ENCODE data around the gene CD44. TPM values are rescaled to one million over a fixed set of nuclear protein-coding genes. Genes with fewer than 3 reads are reported as not detected.

Gene CD44
- total RNA-seq, 1 experiment from 2014 or later, result 15.9 TPM

DNA sequence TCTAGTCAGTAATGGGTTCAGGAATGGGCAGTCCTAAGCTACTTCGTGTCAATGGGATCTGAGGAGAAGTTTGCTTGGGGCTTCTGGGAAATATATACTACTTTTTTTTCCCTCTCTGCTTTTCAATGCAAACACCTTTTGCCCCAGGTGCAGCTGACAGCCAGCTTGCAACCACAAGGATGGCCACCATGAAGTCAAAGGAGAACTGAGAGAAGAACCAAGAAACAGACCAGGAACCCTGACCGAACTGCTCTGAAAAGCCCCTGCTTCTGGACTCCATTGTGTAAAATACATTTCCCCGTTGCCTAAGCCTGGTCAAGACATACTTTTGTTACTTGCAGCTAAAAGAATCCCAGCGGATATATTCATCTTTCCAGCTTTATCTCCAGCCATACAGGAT, 20.1 kb upstream of the CD44 start:
- BruUV-seq (replicated peaks), result no TSS peak
- TF ChIP-seq EZH2 (IDR thresholded peaks at IDR 0.05; ENCODE audit: borderline replicate concordance, low read depth, low read length, poor library complexity, severe bottlenecking), result no peak
- TF ChIP-seq, protein P1, sequence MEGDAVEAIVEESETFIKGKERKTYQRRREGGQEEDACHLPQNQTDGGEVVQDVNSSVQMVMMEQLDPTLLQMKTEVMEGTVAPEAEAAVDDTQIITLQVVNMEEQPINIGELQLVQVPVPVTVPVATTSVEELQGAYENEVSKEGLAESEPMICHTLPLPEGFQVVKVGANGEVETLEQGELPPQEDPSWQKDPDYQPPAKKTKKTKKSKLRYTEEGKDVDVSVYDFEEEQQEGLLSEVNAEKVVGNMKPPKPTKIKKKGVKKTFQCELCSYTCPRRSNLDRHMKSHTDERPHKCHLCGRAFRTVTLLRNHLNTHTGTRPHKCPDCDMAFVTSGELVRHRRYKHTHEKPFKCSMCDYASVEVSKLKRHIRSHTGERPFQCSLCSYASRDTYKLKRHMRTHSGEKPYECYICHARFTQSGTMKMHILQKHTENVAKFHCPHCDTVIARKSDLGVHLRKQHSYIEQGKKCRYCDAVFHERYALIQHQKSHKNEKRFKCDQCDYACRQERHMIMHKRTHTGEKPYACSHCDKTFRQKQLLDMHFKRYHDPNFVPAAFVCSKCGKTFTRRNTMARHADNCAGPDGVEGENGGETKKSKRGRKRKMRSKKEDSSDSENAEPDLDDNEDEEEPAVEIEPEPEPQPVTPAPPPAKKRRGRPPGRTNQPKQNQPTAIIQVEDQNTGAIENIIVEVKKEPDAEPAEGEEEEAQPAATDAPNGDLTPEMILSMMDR (conservative IDR thresholded peaks at IDR 0.05; ENCODE audit: low read depth, low read length), result no peak
- Histone ChIP-seq H3K36me3 (ENCODE audit: insufficient read depth, low read length, poor library complexity, severe bottlenecking) (no peaks in the 10 kb centered on the region), H3K9me3 (ENCODE audit: low read depth, low read length, poor library complexity, severe bottlenecking) (no peaks in the 10 kb centered on the region), H3K4me1 (ENCODE audit: insufficient read depth, low read length, poor library complexity, severe bottlenecking) (no peaks in the 10 kb centered on the region), H3K4me3 (ENCODE audit: low read depth, low read length, poor library complexity, severe bottlenecking) (no peak overlapping the region), H3K27ac (ENCODE audit: low read depth, low read length, poor library complexity, severe bottlenecking) (no peak overlapping the region), H3K27me3 (replicated peaks; ENCODE audit: insufficient read depth, low read depth, low read length, poor library complexity) (peaks cover 97% of the 10 kb centered on the region)
- CTCF ChIA-PET, result no interaction called here
- intact Hi-C loops (cut with micrococcal nuclease; ENCODE audit: unreplicated experiment), result no loop called here
- POLR2A ChIA-PET (ENCODE audit: low non-redundant PET), result no interaction called here
- no peak for DNase-seq (ENCODE audit: low spot score)

DNA sequence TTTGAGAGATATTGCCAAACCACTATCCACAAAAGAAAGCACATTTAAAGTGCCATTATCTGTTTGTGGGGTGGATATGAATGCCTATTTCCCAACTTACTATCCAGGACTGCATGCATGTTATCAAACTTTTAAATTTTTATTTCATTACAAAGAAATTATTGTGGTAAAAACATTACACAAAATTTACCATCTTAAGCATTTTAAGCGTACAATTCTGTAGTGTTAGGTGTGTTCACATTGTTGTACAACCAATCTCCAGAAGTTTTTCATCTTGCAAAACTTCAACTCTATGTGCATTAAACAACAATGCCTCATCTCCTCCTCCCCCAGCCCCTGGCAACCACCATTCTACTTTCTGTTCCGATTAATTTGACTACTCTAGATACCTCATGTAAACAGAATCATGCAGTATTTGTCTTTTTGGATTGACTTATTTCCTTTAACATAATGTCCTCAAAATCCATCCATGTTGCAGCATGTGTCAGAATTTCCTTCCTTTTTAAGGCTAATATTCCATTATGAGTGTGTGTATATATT, 17.6 kb upstream of the CD44 start:
- Histone ChIP-seq H3K4me3 (ENCODE audit: low read depth, low read length, poor library complexity, severe bottlenecking) (no peak overlapping the region), H3K36me3 (ENCODE audit: insufficient read depth, low read length, poor library complexity, severe bottlenecking) (no peaks in the 10 kb centered on the region), H3K27me3 (replicated peaks; ENCODE audit: insufficient read depth, low read depth, low read length, poor library complexity) (peaks cover 75% of the 10 kb centered on the region), H3K9me3 (ENCODE audit: low read depth, low read length, poor library complexity, severe bottlenecking) (no peaks in the 10 kb centered on the region), H3K27ac (ENCODE audit: low read depth, low read length, poor library complexity, severe bottlenecking) (no peak overlapping the region), H3K4me1 (ENCODE audit: insufficient read depth, low read length, poor library complexity, severe bottlenecking) (no peaks in the 10 kb centered on the region)
- intact Hi-C loops (cut with micrococcal nuclease; ENCODE audit: unreplicated experiment), result no loop called here
- POLR2A ChIA-PET (ENCODE audit: low non-redundant PET), result no interaction called here
- DNase-seq (ENCODE audit: low spot score), result no peak
- TF ChIP-seq, protein P1 (conservative IDR thresholded peaks at IDR 0.05; ENCODE audit: low read depth, low read length), result no peak
- no peak for TF ChIP-seq EZH2 (IDR thresholded peaks at IDR 0.05; ENCODE audit: borderline replicate concordance, low read depth, low read length, poor library complexity, severe bottlenecking)
- no TSS peak for BruUV-seq (replicated peaks)
- CTCF ChIA-PET, result no interaction called here

DNA sequence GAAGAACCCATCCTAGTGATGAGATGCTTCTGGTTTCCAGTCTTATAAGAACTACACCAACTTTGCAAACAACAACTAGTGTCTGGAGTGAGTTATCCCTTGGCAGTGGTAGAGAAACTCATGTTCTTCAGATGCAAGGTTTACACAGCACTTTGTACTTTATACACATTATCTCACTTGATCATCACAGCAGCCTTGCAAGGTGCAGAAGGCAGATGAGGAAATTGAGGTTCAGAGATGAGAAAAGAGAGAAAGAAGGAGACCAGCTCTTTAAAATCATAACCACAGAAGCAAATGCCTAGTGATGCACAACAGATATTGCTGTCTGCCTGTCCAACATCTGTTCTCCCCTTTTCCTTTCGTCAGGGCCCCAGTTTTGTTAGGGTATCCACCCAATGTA, 16.7 kb upstream of the CD44 start:
- Histone ChIP-seq H3K36me3 (ENCODE audit: insufficient read depth, low read length, poor library complexity, severe bottlenecking) (no peaks in the 10 kb centered on the region), H3K4me1 (ENCODE audit: insufficient read depth, low read length, poor library complexity, severe bottlenecking) (no peaks in the 10 kb centered on the region), H3K4me3 (ENCODE audit: low read depth, low read length, poor library complexity, severe bottlenecking) (no peak overlapping the region), H3K9me3 (ENCODE audit: low read depth, low read length, poor library complexity, severe bottlenecking) (no peaks in the 10 kb centered on the region), H3K27me3 (replicated peaks; ENCODE audit: insufficient read depth, low read depth, low read length, poor library complexity) (peaks cover 65% of the 10 kb centered on the region), H3K27ac (ENCODE audit: low read depth, low read length, poor library complexity, severe bottlenecking) (no peak overlapping the region)
- intact Hi-C loops (cut with micrococcal nuclease; ENCODE audit: unreplicated experiment), result no loop called here
- ChIA-PET POLR2A (ENCODE audit: low non-redundant PET) (no interaction called here), CTCF (no interaction called here)
- TF ChIP-seq, protein P1 (conservative IDR thresholded peaks at IDR 0.05; ENCODE audit: low read depth, low read length), result no peak
- no peak for TF ChIP-seq EZH2 (IDR thresholded peaks at IDR 0.05; ENCODE audit: borderline replicate concordance, low read depth, low read length, poor library complexity, severe bottlenecking)
- no TSS peak for BruUV-seq (replicated peaks)
- DNase-seq (ENCODE audit: low spot score), result no peak

Measured in A673 (cell line).